HepG2 (cell line): Measurements from ENCODE around the gene PGA3. TPM values are rescaled to one million over a fixed set of nuclear protein-coding genes. Genes with fewer than 3 reads are reported as not detected.

Source experiments
- ATAC-seq: fragments of 200-7000 bp; cut with Tn5 transposase; 3 replicates; pipeline ENCODE4 v1.9.1; 2020; ENCODE audit warnings: mild to moderate bottlenecking, moderate library complexity
- BruUV-seq: library from RNA; stranded (reverse); fragments of 400-500 nt; replicated peaks from 2 replicates; lab custom pipeline; 2021; lab: Mats Ljungman, UMichigan
- CTCF ChIA-PET: fragments of 300-600 bp; formaldehyde crosslinking; extraction: SDS; loops from one replicate; lab custom pipeline; 2021; ENCODE audit warnings: low total read pairs, inconsistent platforms, low intra/inter-chr PET ratio; lab: Yijun Ruan, JAX
- POLR2A ChIA-PET: fragments of 350-600 bp; sonication (Branson Sonifier 250); formaldehyde crosslinking; loops from one replicate; lab custom pipeline; 2020; ENCODE audit warnings: antibody characterized with exemption, inconsistent platforms; lab: Yijun Ruan, JAX
- DNase-seq: peaks from one replicate; pipeline ENCODE4 v3.0.0-alpha.2; 2015; ENCODE audit warnings: low spot score
- FAIRE-seq: peaks from 3 replicates; lab custom pipeline; 2011; peaks lifted over from hg19 to GRCh38; lab: Jason Lieb, UNC
- H2AFZ ChIP-seq: one replicate; pipeline ENCODE4 v1.6.1; 2011; ENCODE audit warnings: low read length, inconsistent platforms
- H3K27ac ChIP-seq: fragments of 300-600 bp; 3 replicates; pipeline ENCODE4 v1.8.0; 2011; ENCODE audit warnings: mixed run types, mild to moderate bottlenecking, mixed read lengths, low read length, inconsistent platforms; ENCODE audit not compliant: insufficient read depth; ENCODE audit errors: extremely low read length
- H3K27me3 ChIP-seq, 2 experiments: fragments of 200-600 bp in 1 of 2; 2 replicates in 1 of 2; 3 replicates in 1 of 2; pipeline versions ENCODE4 v1.6.0 to v1.8.0; 2011; ENCODE audit warnings: low read length in 2 of 2, mild to moderate bottlenecking in 2 of 2, moderate library complexity in 2 of 2, inconsistent platforms in 1 of 2; ENCODE audit not compliant: insufficient read depth in 2 of 2, control insufficient read depth in 1 of 2
- H3K36me3 ChIP-seq, 2 experiments: fragments of 200-600 bp in 1 of 2; replicated peaks in 1 of 2; 2 replicates in 1 of 2; 3 replicates in 1 of 2; pipeline versions ENCODE4 v1.5.1 to v1.8.0; 2011; ENCODE audit warnings: low read length in 2 of 2, inconsistent platforms in 1 of 2; ENCODE audit not compliant: insufficient read depth in 2 of 2, control insufficient read depth in 1 of 2
- H3K4me1 ChIP-seq: 2 replicates; pipeline ENCODE4 v1.5.1; 2012; ENCODE audit warnings: low read length, inconsistent platforms; ENCODE audit not compliant: insufficient read depth
- H3K4me2 ChIP-seq: 2 replicates; pipeline ENCODE4 v1.6.0; 2011; ENCODE audit warnings: low read depth, low read length, inconsistent platforms
- H3K4me3 ChIP-seq, 3 experiments: fragments of 200-600 bp in 1 of 3; sonication (generic), shearing (Covaris generic) in 1 of 3; replicated peaks in 1 of 3; 2 replicates each; pipeline ENCODE4 v1.5.1; 2011 to 2016; ENCODE audit warnings: low read length in 3 of 3, inconsistent platforms in 2 of 3, low read depth in 2 of 3, mild to moderate bottlenecking in 2 of 3, control low read depth in 1 of 3, mixed read lengths in 1 of 3; ENCODE audit not compliant: insufficient read depth in 1 of 3
- H3K79me2 ChIP-seq: one replicate; pipeline ENCODE4 v1.6.1; 2011; ENCODE audit warnings: low read length, inconsistent platforms; ENCODE audit not compliant: insufficient read depth
- H3K9ac ChIP-seq: 2 replicates; pipeline ENCODE4 v1.6.0; 2011; ENCODE audit warnings: mild to moderate bottlenecking, low read depth, low read length, inconsistent platforms; ENCODE audit not compliant: insufficient read depth
- H3K9me3 ChIP-seq: 2 replicates; pipeline ENCODE4 v1.5.1; 2012; ENCODE audit warnings: mild to moderate bottlenecking, low read length
- H4K20me1 ChIP-seq: 2 replicates; pipeline ENCODE4 v1.6.0; 2011; ENCODE audit warnings: inconsistent platforms, mild to moderate bottlenecking, low read length, moderate library complexity; ENCODE audit not compliant: insufficient read depth
- ETV6 ChIP-seq: sonication (generic); formaldehyde crosslinking; conservative IDR thresholded peaks from 2 replicates; pipeline ENCODE4 v1.4.0; 2020; ENCODE audit warnings: missing genetic modification reagents
- HNF1B ChIP-seq: sonication (generic); formaldehyde crosslinking; IDR thresholded peaks from 2 replicates; pipeline ENCODE4 v1.5.1; 2020; ENCODE audit warnings: mild to moderate bottlenecking, moderate library complexity, missing genetic modification reagents
- POLR2AphosphoS5 ChIP-seq: IDR thresholded peaks from 2 replicates; pipeline ENCODE4 v1.6.1; 2012; ENCODE audit warnings: low read depth, low read length
- RBM22 ChIP-seq: fragments of 200-400 bp; formaldehyde crosslinking; optimal IDR thresholded peaks from 2 replicates; pipeline ENCODE3; 2017; ENCODE audit warnings: mild to moderate bottlenecking, low read length, moderate library complexity
- ZFP1 ChIP-seq: IDR thresholded peaks from 2 replicates; pipeline ENCODE4 v1.6.1; 2016
- ZNF704 ChIP-seq: sonication (generic); formaldehyde crosslinking; IDR thresholded peaks from 2 replicates; pipeline ENCODE4 v1.8.1; 2023; ENCODE audit warnings: mild to moderate bottlenecking, inconsistent platforms, moderate library complexity, missing genetic modification reagents, borderline replicate concordance
- WGBS: methylation state at CpG from one replicate; pipeline ENCODE4 v1.1.6; 2017; ENCODE audit warnings: low lambda C conversion rate; 5-methylcytosine and 5-hydroxymethylcytosine counted together
- in situ Hi-C: cut with HindIII; loops from 2 replicates; pipeline ENCODE4 v1.10.0; 2017; ENCODE audit warnings: low pct_unique_long_range_greater_than_20kb; ENCODE audit not compliant: extremely low pct_ligation_motif_present
- intact Hi-C: fragments of 100-400 bp; cut with micrococcal nuclease; formaldehyde crosslinking; loops from one replicate; pipeline ENCODE4 v1.10.0; 2022; ENCODE audit not compliant: unreplicated experiment
- polyA plus RNA-seq, 8 experiments: library from polyadenylated mRNA; depleted of rRNA in 3 of 8; stranded (reverse) in 7 of 8; unstranded in 1 of 8; fragments of >200 nt; fragmentation: Illumina TruSeq in 4 of 8; extraction: Trizol in 4 of 8; gene quantifications; 2 replicates each; pipeline versions ENCODE4 v1.2.1 to v1.2.3, GENCODE V29; 2011 to 2016; ENCODE audit warnings: low read depth in 4 of 8, missing spikeins in 1 of 8, mixed read lengths in 1 of 8; ENCODE audit not compliant: insufficient read depth in 1 of 8
- total RNA-seq, 5 experiments: library from RNA; depleted of rRNA; stranded (reverse); fragments of >200 nt; fragmentation: Illumina TruSeq; extraction: Trizol; gene quantifications; 2 replicates each; pipeline ENCODE4 v1.2.3, GENCODE V29; 2016; ENCODE audit warnings: low read depth in 1 of 5

Gene PGA3
- total and polyA plus RNA-seq, 2 of the 13 experiments (the other 11 are each of a cell fraction or from before 2014, with no cell fraction given) = not detected

- TF ChIP-seq ETV6 (CRISPR knock-in tag) (no peak), HNF1B (CRISPR knock-in tag) (peak; percentile 42; the same call in 1 of the 2 replicates)
- TF ChIP-seq, all 625 proteins: peak for 28
Measured at GRCh38 chr11:61254403-61255025, 51.2 kb downstream of the PGA3 start (continued).

DNA sequence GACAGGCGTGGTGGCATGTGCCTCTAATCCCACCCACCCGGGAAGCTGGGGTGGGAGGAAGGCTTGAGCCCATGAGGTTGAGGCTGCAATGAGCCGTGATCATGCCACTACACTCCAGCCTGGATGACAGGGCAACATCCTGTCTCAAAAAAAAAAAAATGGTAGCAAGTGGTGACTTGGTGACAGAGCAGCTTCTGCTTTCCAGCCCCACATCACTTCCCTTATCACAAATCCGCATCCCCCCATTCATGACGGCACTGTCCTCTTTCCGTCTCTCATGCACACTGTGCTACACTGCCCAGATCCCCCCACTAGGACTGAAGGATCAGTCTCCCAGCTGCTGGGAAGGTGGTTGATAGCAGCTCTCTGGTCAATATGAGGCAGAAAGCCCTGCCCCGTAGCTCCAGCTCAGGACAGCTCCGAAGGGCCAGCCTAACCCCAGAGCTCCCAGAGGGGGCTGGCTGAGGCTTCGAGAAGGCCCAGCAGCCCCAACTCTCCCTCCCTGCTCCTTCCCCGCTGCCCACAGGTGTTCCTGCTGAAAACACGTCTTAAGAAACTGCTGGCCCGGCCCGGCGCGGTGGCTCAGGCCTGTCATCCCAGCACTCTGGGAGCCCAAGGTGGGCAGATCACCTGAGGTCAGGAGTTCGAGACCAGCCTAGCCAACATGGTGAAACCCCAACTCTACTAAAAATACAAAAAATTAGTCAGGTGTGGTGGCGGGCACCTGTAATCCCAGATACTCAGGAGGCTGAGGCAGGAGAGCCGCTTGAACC is 53.6 kb downstream of the PGA3 start:
- ATAC-seq = no peak
- ChIA-PET POLR2A (no interaction called here), CTCF (no interaction called here)
- H3K4me1 ChIP-seq = no peaks in the 10 kb centered on the region
- H3K4me2 ChIP-seq = no peak overlapping the region
- no TSS peak for BruUV-seq
- DNase-seq = no peak
- no peaks in the 10 kb centered on the region for H3K79me2 ChIP-seq
- intact Hi-C loops = loop anchor here (10.0 kb wide), 2 partner anchors 78 to 128 kb away; partner anchors contain the start of genes DDB1 and TKFC
- peaks cover 5% of the 10 kb centered on the region; the same call in 1 of the 2 replicates for H4K20me1 ChIP-seq
- H3K27me3 ChIP-seq = no peaks in the 10 kb centered on the region
- H3K9me3 ChIP-seq = no peaks in the 10 kb centered on the region
- TF ChIP-seq ZNF704 (CRISPR knock-in tag) (no peak), RBM22 (peak; percentile 13), POLR2AphosphoS5 (peak; percentile 27; the same call in 1 of the 2 replicates), ZFP1 (CRISPR knock-in tag) (no peak)
- no peak for FAIRE-seq
- no peak overlapping the region for H3K9ac ChIP-seq
- H2AFZ ChIP-seq = no peak overlapping the region
- in situ Hi-C loops = no loop called here
- no peak overlapping the region for H3K4me3 ChIP-seq
- WGBS = 98% methylated on average over 18 of the region's 18 CpGs
- no peak overlapping the region for H3K27ac ChIP-seq
- peaks cover 9 to 36% of the 10 kb centered on the region in 2 experiments for H3K36me3 ChIP-seq
